GM23338 (cell line): ENCODE results near the gene VMAC.

Source experiments
- STAT1 ChIP-seq: IDR thresholded peaks from one replicate; pipeline ENCODE4 v1.6.1; 2016; ENCODE audit warnings: antibody characterized with exemption; ENCODE audit not compliant: unreplicated experiment
- TF ChIP-seq, protein P1 (sequence below), 2 experiments: fragments of 200-600 bp in 1 of 2; sonication (generic) in 1 of 2; conservative IDR thresholded peaks; 2 replicates each; pipeline versions ENCODE4 v1.5.1 to v1.6.1; 2016 to 2017; ENCODE audit warnings: antibody characterized with exemption in 2 of 2, low read depth in 2 of 2, mild to moderate bottlenecking in 2 of 2, moderate library complexity in 1 of 2

DNA sequence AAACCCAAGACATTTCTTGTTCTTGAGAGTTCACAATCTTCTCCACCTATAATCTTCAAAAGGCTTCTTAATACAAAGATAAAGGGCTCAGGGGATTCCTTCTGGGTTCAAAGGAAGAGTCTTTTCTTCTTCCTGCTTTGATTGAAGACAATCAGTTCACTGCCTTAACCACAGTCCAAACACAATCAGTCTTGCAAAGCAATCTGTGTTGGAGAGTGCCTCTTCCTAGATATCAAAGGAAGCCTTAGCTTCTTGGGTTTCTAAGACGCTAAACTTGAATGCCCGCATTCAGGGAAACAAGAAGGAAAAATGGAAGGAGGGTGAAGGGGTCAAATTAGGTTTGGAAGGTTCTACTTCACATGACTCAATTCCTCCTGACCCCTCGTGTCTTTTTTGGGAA lies 46.1 kb downstream of the VMAC start:
- TF ChIP-seq, protein P1, sequence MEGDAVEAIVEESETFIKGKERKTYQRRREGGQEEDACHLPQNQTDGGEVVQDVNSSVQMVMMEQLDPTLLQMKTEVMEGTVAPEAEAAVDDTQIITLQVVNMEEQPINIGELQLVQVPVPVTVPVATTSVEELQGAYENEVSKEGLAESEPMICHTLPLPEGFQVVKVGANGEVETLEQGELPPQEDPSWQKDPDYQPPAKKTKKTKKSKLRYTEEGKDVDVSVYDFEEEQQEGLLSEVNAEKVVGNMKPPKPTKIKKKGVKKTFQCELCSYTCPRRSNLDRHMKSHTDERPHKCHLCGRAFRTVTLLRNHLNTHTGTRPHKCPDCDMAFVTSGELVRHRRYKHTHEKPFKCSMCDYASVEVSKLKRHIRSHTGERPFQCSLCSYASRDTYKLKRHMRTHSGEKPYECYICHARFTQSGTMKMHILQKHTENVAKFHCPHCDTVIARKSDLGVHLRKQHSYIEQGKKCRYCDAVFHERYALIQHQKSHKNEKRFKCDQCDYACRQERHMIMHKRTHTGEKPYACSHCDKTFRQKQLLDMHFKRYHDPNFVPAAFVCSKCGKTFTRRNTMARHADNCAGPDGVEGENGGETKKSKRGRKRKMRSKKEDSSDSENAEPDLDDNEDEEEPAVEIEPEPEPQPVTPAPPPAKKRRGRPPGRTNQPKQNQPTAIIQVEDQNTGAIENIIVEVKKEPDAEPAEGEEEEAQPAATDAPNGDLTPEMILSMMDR (conservative IDR thresholded peaks at IDR 0.05; ENCODE audit: low read depth in 2 of 2), result no peak
- no peak for TF ChIP-seq STAT1
